Neural cell (in vitro differentiated cells): ENCODE measurements around the gene DCX. TPM values are rescaled to one million over a fixed set of nuclear protein-coding genes. Genes with fewer than 3 reads are reported as not detected.

Experiments
- H2AFZ ChIP-seq: fragments of 200-600, 300-800 bp; sonication (generic), shearing (Covaris generic); 2 replicates; pipeline ENCODE4 v1.6.0; 2014; ENCODE audit warnings: low read depth, mild to moderate bottlenecking, antibody characterized with exemption, low read length, moderate library complexity
- H3F3A ChIP-seq: fragments of 200-600 bp; shearing (Covaris generic); 2 replicates; pipeline ENCODE4 v1.6.1; 2016; ENCODE audit warnings: mild to moderate bottlenecking, moderate library complexity, mixed read lengths, antibody characterized with exemption, low read length; ENCODE audit not compliant: insufficient read depth, poor library complexity, severe bottlenecking
- H3K27ac ChIP-seq: fragments of 200-600, 300-800 bp; sonication (generic), shearing (Covaris generic); 2 replicates; pipeline ENCODE4 v1.5.1; 2014; ENCODE audit warnings: mild to moderate bottlenecking, low read length, moderate library complexity
- H3K27me3 ChIP-seq: fragments of 300-800, 200-600 bp; sonication (generic), shearing (Covaris generic); 2 replicates; pipeline ENCODE4 v1.6.0; 2014; ENCODE audit warnings: mild to moderate bottlenecking, low read depth, low read length, moderate library complexity; ENCODE audit not compliant: insufficient read depth
- H3K36me3 ChIP-seq: fragments of 300-800, 200-600 bp; sonication (generic), shearing (Covaris generic); 2 replicates; pipeline ENCODE4 v1.5.1; 2014; ENCODE audit warnings: mild to moderate bottlenecking, antibody characterized with exemption, low read length, moderate library complexity; ENCODE audit not compliant: insufficient read depth
- H3K4me2 ChIP-seq: fragments of 300-800, 200-600 bp; sonication (generic), shearing (Covaris generic); 2 replicates; pipeline ENCODE4 v1.6.0; 2014; ENCODE audit warnings: mild to moderate bottlenecking, low read length
- H3K4me3 ChIP-seq: fragments of 300-800, 200-600 bp; sonication (generic), shearing (Covaris generic); 2 replicates; pipeline ENCODE4 v1.5.1; 2014; ENCODE audit warnings: mild to moderate bottlenecking, low read length, moderate library complexity
- H3K79me2 ChIP-seq: fragments of 200-600 bp; shearing (Covaris generic); replicated peaks from 2 replicates; pipeline ENCODE4 v1.6.0; 2014; ENCODE audit warnings: mild to moderate bottlenecking, low read length, moderate library complexity; ENCODE audit not compliant: insufficient read depth
- H3K9ac ChIP-seq: fragments of 300-800, 200-600 bp; sonication (generic), shearing (Covaris generic); 2 replicates; pipeline ENCODE4 v1.6.1; 2016; ENCODE audit warnings: mild to moderate bottlenecking, low read length, mixed read lengths
- H3K9me2 ChIP-seq: fragments of 200-600 bp; shearing (Covaris generic); 2 replicates; pipeline ENCODE4 v1.6.1; 2016; ENCODE audit warnings: mild to moderate bottlenecking, low read length, mixed read lengths; ENCODE audit not compliant: insufficient read depth
- H3K9me3 ChIP-seq: fragments of 200-600, 300-800 bp; sonication (generic), shearing (Covaris generic); 2 replicates; pipeline ENCODE4 v1.6.1; 2016; ENCODE audit warnings: mild to moderate bottlenecking, mixed run types, low read length, moderate library complexity, mixed read lengths
- H4K20me1 ChIP-seq: fragments of 200-600 bp; shearing (Covaris generic); 2 replicates; pipeline ENCODE4 v1.6.1; 2016; ENCODE audit warnings: mild to moderate bottlenecking, mixed run types; ENCODE audit not compliant: insufficient read depth
- EP300 ChIP-seq: fragments of 450-650 bp; conservative IDR thresholded peaks from 2 replicates; pipeline ENCODE4 v1.6.1; 2014; ENCODE audit warnings: antibody characterized with exemption, mild to moderate bottlenecking, moderate library complexity; ENCODE audit not compliant: poor library complexity, severe bottlenecking
- EZH2 ChIP-seq: fragments of 200-600, 300-800 bp; shearing (Covaris generic), sonication (generic); IDR thresholded peaks from 2 replicates; pipeline ENCODE4 v1.6.1; 2014; ENCODE audit warnings: antibody characterized with exemption, low read length, borderline replicate concordance, mild to moderate bottlenecking; ENCODE audit not compliant: insufficient read depth, poor library complexity, severe bottlenecking
- MXI1 ChIP-seq: fragments of 450-650 bp; conservative IDR thresholded peaks from 2 replicates; pipeline ENCODE4 v1.6.1; 2014; ENCODE audit warnings: antibody characterized with exemption, mild to moderate bottlenecking; ENCODE audit not compliant: poor library complexity, severe bottlenecking
- POLR2AphosphoS5 ChIP-seq: IDR thresholded peaks from 2 replicates; pipeline ENCODE4 v1.6.1; 2012
- RAD21 ChIP-seq: fragments of 450-650 bp; conservative IDR thresholded peaks from 2 replicates; pipeline ENCODE4 v1.6.1; 2014; ENCODE audit warnings: antibody characterized with exemption, mild to moderate bottlenecking, moderate library complexity
- SMC3 ChIP-seq: fragments of 450-650 bp; conservative IDR thresholded peaks from 2 replicates; pipeline ENCODE4 v1.6.1; 2014; ENCODE audit warnings: antibody characterized with exemption, mild to moderate bottlenecking, moderate library complexity; ENCODE audit not compliant: poor library complexity
- TAF1 ChIP-seq: IDR thresholded peaks from 2 replicates; pipeline ENCODE4 v1.6.1; 2012; ENCODE audit warnings: low read depth
- polyA plus RNA-seq: library from polyadenylated mRNA; depleted of rRNA; stranded (reverse); fragments of >200 nt; gene quantifications from 2 replicates; pipeline ENCODE4 v1.2.3, GENCODE V29; 2014
- TF ChIP-seq, protein P1 (sequence below): fragments of 450-650 bp; IDR thresholded peaks from 2 replicates; pipeline ENCODE4 v1.5.1; 2014; ENCODE audit warnings: antibody characterized with exemption, mild to moderate bottlenecking, moderate library complexity; ENCODE audit not compliant: poor library complexity, severe bottlenecking
- TF ChIP-seq, protein P2 (sequence below): IDR thresholded peaks from 2 replicates; pipeline ENCODE4 v1.6.1; 2012; ENCODE audit warnings: borderline replicate concordance

DCX gene
- polyA plus RNA-seq, 1 donor from 2014 or later: 180 TPM

DNA sequence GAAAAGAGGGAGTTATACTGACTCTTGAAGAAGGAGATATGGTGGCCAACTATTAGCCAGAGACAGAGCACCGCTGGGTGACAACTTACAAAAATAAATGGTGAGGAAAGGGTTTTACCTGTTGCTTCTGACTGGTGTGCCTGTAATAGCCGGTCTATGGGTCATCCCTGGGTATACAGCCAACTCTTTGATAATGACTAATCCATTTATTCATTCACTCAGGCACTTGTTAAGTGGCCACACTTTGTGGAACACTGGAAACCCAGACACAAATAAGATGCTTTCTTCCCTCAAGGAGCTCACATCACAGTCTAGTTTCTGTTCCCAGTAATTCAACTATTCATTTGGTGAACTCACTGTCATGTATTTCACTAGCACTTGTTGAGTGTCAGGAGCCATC, 128.5 kb downstream of the DCX start:
- no peak overlapping the region for H2AFZ ChIP-seq
- no peaks in the 10 kb centered on the region for H3K9me3 ChIP-seq
- no peak overlapping the region for H3K4me3 ChIP-seq
- no peak overlapping the region for H3K27ac ChIP-seq
- no peak for TF ChIP-seq MXI1
- no peak for TF ChIP-seq EP300
- TF ChIP-seq SMC3: no peak
- no peak for TF ChIP-seq TAF1
- no peak for TF ChIP-seq RAD21
- no peak for TF ChIP-seq POLR2AphosphoS5
- no peak for TF ChIP-seq EZH2
- TF ChIP-seq, protein P1, sequence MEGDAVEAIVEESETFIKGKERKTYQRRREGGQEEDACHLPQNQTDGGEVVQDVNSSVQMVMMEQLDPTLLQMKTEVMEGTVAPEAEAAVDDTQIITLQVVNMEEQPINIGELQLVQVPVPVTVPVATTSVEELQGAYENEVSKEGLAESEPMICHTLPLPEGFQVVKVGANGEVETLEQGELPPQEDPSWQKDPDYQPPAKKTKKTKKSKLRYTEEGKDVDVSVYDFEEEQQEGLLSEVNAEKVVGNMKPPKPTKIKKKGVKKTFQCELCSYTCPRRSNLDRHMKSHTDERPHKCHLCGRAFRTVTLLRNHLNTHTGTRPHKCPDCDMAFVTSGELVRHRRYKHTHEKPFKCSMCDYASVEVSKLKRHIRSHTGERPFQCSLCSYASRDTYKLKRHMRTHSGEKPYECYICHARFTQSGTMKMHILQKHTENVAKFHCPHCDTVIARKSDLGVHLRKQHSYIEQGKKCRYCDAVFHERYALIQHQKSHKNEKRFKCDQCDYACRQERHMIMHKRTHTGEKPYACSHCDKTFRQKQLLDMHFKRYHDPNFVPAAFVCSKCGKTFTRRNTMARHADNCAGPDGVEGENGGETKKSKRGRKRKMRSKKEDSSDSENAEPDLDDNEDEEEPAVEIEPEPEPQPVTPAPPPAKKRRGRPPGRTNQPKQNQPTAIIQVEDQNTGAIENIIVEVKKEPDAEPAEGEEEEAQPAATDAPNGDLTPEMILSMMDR: no peak
- TF ChIP-seq, protein P2, sequence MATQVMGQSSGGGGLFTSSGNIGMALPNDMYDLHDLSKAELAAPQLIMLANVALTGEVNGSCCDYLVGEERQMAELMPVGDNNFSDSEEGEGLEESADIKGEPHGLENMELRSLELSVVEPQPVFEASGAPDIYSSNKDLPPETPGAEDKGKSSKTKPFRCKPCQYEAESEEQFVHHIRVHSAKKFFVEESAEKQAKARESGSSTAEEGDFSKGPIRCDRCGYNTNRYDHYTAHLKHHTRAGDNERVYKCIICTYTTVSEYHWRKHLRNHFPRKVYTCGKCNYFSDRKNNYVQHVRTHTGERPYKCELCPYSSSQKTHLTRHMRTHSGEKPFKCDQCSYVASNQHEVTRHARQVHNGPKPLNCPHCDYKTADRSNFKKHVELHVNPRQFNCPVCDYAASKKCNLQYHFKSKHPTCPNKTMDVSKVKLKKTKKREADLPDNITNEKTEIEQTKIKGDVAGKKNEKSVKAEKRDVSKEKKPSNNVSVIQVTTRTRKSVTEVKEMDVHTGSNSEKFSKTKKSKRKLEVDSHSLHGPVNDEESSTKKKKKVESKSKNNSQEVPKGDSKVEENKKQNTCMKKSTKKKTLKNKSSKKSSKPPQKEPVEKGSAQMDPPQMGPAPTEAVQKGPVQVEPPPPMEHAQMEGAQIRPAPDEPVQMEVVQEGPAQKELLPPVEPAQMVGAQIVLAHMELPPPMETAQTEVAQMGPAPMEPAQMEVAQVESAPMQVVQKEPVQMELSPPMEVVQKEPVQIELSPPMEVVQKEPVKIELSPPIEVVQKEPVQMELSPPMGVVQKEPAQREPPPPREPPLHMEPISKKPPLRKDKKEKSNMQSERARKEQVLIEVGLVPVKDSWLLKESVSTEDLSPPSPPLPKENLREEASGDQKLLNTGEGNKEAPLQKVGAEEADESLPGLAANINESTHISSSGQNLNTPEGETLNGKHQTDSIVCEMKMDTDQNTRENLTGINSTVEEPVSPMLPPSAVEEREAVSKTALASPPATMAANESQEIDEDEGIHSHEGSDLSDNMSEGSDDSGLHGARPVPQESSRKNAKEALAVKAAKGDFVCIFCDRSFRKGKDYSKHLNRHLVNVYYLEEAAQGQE: no peak
- H3K9me2 ChIP-seq: no peaks in the 10 kb centered on the region
- H3K4me2 ChIP-seq: no peak overlapping the region
- no peaks in the 10 kb centered on the region for H3K27me3 ChIP-seq
- H3K79me2 ChIP-seq: no peaks in the 10 kb centered on the region
- H4K20me1 ChIP-seq: no peaks in the 10 kb centered on the region
- no peaks in the 10 kb centered on the region for H3K36me3 ChIP-seq
- no peaks in the 10 kb centered on the region for H3F3A ChIP-seq
- no peak overlapping the region for H3K9ac ChIP-seq

DNA sequence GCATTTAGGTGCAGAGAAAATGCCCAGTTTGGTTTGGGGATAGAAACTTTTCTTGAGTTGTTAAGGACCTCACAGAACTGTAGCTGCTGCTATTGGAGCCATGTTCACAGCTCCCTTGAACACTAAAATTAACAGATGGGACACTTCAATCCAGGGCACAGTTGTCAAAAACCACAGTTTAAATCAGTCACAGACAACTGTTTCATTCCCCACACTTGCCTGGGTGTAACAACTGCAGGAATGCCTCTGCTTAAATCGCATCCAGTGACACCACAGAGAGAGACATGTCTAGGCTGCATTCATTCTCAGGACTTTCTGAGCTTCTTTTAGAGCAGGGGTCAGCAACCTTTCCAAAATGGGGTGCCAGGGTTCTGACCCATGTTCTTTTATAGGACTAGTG, 129.0 kb downstream of the DCX start:
- no peaks in the 10 kb centered on the region for H3K79me2 ChIP-seq
- no peaks in the 10 kb centered on the region for H3K36me3 ChIP-seq
- H3K4me3 ChIP-seq: no peak overlapping the region
- no peak for TF ChIP-seq MXI1
- no peak for TF ChIP-seq EZH2
- TF ChIP-seq, protein P2: no peak
- TF ChIP-seq, protein P1: no peak
- no peak for TF ChIP-seq POLR2AphosphoS5
- no peak for TF ChIP-seq TAF1
- TF ChIP-seq SMC3: no peak
- TF ChIP-seq EP300: no peak
- no peak for TF ChIP-seq RAD21
- no peak overlapping the region for H2AFZ ChIP-seq
- H3F3A ChIP-seq: no peaks in the 10 kb centered on the region
- H3K27ac ChIP-seq: no peak overlapping the region
- H3K9ac ChIP-seq: no peak overlapping the region
- no peaks in the 10 kb centered on the region for H4K20me1 ChIP-seq
- no peaks in the 10 kb centered on the region for H3K9me2 ChIP-seq
- H3K4me2 ChIP-seq: no peak overlapping the region
- H3K9me3 ChIP-seq: no peaks in the 10 kb centered on the region
- no peaks in the 10 kb centered on the region for H3K27me3 ChIP-seq
